Panc1 (cell line): Measurements from ENCODE around the gene RSPH6A. TPM values are rescaled to one million over a fixed set of nuclear protein-coding genes. Genes with fewer than 3 reads are reported as not detected.

Experiments used
- ATAC-seq: fragments of 200-7000 bp; cut with Tn5 transposase; 2 replicates; pipeline ENCODE4 v1.9.1; 2020; ENCODE audit warnings: mild to moderate bottlenecking, moderate library complexity
- BruUV-seq: library from RNA; stranded (reverse); fragments of 400-500 nt; replicated peaks from 2 replicates; lab custom pipeline; 2021; lab: Mats Ljungman, UMichigan
- CTCF ChIA-PET: fragments of 300-600 bp; sonication (Branson Sonifier 250); formaldehyde crosslinking; loops from one replicate; lab custom pipeline; 2022; ENCODE audit warnings: antibody characterized with exemption; lab: Charles Lee
- POLR2A ChIA-PET: fragments of 300-600 bp; sonication (Branson Sonifier 250); formaldehyde crosslinking; loops from one replicate; lab custom pipeline; 2022; ENCODE audit warnings: antibody characterized with exemption; lab: Charles Lee
- DNase-seq: peaks from one replicate; pipeline ENCODE4 v3.0.0-alpha.2; 2010; ENCODE audit warnings: low read depth, low spot score
- H3K27ac ChIP-seq: 2 replicates; pipeline ENCODE4 v1.5.1; 2011; ENCODE audit warnings: mild to moderate bottlenecking, low read length, inconsistent platforms
- H3K27me3 ChIP-seq: fragments of 200-500 bp; sonication (Bioruptor generic); 2 replicates; pipeline ENCODE4 v1.6.0; 2014; ENCODE audit warnings: low read length, inconsistent platforms; ENCODE audit not compliant: control insufficient read depth, insufficient read depth
- H3K36me3 ChIP-seq: fragments of 200-500 bp; sonication (Bioruptor generic); 2 replicates; pipeline ENCODE4 v1.5.1; 2014; ENCODE audit warnings: inconsistent platforms, mild to moderate bottlenecking, low read length, moderate library complexity; ENCODE audit not compliant: control insufficient read depth, insufficient read depth
- H3K4me1 ChIP-seq: 2 replicates; pipeline ENCODE4 v1.5.1; 2011; ENCODE audit warnings: inconsistent platforms, mild to moderate bottlenecking, low read length, moderate library complexity; ENCODE audit not compliant: control insufficient read depth, insufficient read depth
- H3K4me3 ChIP-seq, 2 experiments: 2 replicates each; pipeline ENCODE4 v1.5.1; 2011 to 2012; ENCODE audit warnings: low read depth in 2 of 2, low read length in 2 of 2, mild to moderate bottlenecking in 2 of 2, inconsistent platforms in 1 of 2, moderate library complexity in 1 of 2
- H3K9me3 ChIP-seq: fragments of 200-500 bp; sonication (Bioruptor generic); 2 replicates; pipeline ENCODE4 v1.5.1; 2014; ENCODE audit warnings: low read depth, mild to moderate bottlenecking, inconsistent platforms, low read length, moderate library complexity; ENCODE audit not compliant: control insufficient read depth, insufficient read depth
- POLR2AphosphoS5 ChIP-seq: IDR thresholded peaks from 2 replicates; pipeline ENCODE4 v1.6.1; 2012; ENCODE audit warnings: mild to moderate bottlenecking, low read depth, low read length, moderate library complexity
- SIN3A ChIP-seq: IDR thresholded peaks from 2 replicates; pipeline ENCODE4 v1.6.1; 2012; ENCODE audit warnings: low read depth, mild to moderate bottlenecking, low read length, moderate library complexity, borderline replicate concordance; ENCODE audit not compliant: insufficient read depth
- TCF7L2 ChIP-seq: IDR thresholded peaks from 2 replicates; pipeline ENCODE4 v1.6.1; 2011; ENCODE audit warnings: mild to moderate bottlenecking, low read depth, low read length, inconsistent platforms
- in situ Hi-C: cut with HindIII; loops from 2 replicates; pipeline ENCODE4 v1.10.0; 2016; ENCODE audit warnings: low sequenced_read_pairs, low pct_unique_long_range_greater_than_20kb
- intact Hi-C: fragments of 100-400 bp; cut with micrococcal nuclease; formaldehyde crosslinking; loops from one replicate; pipeline ENCODE4 v1.10.0; 2022; ENCODE audit not compliant: unreplicated experiment
- total RNA-seq: library from RNA; stranded (reverse); gene quantifications from one replicate; pipeline ENCODE4 v1.2.1, GENCODE V29; 2021; ENCODE audit not compliant: unreplicated experiment
- TF ChIP-seq, protein P1 (sequence below): fragments of 450-650 bp; IDR thresholded peaks from 2 replicates; pipeline ENCODE4 v1.5.1; 2017; ENCODE audit warnings: mild to moderate bottlenecking
- TF ChIP-seq, protein P2 (sequence below), 2 experiments: IDR thresholded peaks; 2 replicates each; pipeline ENCODE4 v1.6.1; 2011 to 2012; ENCODE audit warnings: low read depth in 2 of 2, control low read depth in 1 of 2, low read length in 1 of 2, mild to moderate bottlenecking in 1 of 2, moderate library complexity in 1 of 2; ENCODE audit not compliant: insufficient read depth in 1 of 2

RSPH6A gene
- total RNA-seq, 1 experiment from 2014 or later, result not detected

DNA sequence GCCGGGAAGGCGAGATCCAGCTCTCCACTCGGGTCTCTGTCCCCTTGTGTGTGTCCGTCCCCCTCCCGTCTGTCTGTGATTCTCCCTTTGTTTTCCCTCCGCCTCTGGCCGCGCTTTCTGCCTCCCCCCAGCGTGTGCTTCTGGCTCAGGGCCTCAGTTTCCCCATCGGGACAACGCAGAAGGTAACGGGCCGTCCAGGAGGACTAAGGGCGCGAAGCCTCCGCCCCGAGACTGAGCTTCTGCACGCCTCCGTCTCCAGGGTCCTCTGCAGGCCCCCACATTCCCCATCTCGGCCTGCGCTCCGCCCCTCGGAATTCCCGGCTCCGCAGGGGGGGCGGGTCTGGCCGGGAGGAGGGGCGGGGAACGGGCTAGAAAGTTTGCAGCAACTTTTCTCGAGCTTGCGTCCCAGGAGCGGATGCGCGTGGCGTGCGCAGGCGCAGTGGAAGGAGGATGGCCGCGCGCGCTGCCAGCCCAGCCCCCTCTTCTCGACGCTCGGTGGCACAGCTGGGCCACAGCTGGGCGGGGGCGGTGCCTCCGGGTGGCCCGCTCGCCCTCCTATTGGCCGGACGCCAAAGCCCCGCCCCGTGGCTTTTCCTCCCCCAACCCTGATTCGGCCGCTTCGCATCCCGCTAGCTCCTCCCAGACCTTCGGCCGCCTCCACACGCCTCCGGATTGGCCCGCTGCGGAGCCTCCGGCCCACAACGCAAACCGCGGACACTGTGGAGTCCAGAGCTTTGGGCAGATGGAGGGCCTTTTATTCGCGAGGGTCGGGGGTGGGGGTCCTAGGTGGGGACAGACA lies 45.9 kb downstream of the RSPH6A start, which contains the start of gene SIX5:
Gene SIX5 (minus strand): TSS at position 269 of the 799 bp plus-strand sequence. CDS start 408 bp downstream, outside the sequence.
- intact Hi-C loops, result loop anchor here (10.0 kb wide), 1 partner anchor 64 kb away; no protein-coding TSS in a partner anchor
- DNase-seq (peak; percentile 71), ATAC-seq (peak; percentile 70)
- H3K4me3 ChIP-seq, result peak within 1 kb of the TSS; percentile 66 to 77
- TF ChIP-seq SIN3A, result peak; percentile 63; the same call in 1 of the 2 replicates
- TF ChIP-seq, protein P1, sequence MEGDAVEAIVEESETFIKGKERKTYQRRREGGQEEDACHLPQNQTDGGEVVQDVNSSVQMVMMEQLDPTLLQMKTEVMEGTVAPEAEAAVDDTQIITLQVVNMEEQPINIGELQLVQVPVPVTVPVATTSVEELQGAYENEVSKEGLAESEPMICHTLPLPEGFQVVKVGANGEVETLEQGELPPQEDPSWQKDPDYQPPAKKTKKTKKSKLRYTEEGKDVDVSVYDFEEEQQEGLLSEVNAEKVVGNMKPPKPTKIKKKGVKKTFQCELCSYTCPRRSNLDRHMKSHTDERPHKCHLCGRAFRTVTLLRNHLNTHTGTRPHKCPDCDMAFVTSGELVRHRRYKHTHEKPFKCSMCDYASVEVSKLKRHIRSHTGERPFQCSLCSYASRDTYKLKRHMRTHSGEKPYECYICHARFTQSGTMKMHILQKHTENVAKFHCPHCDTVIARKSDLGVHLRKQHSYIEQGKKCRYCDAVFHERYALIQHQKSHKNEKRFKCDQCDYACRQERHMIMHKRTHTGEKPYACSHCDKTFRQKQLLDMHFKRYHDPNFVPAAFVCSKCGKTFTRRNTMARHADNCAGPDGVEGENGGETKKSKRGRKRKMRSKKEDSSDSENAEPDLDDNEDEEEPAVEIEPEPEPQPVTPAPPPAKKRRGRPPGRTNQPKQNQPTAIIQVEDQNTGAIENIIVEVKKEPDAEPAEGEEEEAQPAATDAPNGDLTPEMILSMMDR, result no peak
- no peak for TF ChIP-seq TCF7L2
- TF ChIP-seq POLR2AphosphoS5, result peak; percentile 76
- TF ChIP-seq, protein P2, sequence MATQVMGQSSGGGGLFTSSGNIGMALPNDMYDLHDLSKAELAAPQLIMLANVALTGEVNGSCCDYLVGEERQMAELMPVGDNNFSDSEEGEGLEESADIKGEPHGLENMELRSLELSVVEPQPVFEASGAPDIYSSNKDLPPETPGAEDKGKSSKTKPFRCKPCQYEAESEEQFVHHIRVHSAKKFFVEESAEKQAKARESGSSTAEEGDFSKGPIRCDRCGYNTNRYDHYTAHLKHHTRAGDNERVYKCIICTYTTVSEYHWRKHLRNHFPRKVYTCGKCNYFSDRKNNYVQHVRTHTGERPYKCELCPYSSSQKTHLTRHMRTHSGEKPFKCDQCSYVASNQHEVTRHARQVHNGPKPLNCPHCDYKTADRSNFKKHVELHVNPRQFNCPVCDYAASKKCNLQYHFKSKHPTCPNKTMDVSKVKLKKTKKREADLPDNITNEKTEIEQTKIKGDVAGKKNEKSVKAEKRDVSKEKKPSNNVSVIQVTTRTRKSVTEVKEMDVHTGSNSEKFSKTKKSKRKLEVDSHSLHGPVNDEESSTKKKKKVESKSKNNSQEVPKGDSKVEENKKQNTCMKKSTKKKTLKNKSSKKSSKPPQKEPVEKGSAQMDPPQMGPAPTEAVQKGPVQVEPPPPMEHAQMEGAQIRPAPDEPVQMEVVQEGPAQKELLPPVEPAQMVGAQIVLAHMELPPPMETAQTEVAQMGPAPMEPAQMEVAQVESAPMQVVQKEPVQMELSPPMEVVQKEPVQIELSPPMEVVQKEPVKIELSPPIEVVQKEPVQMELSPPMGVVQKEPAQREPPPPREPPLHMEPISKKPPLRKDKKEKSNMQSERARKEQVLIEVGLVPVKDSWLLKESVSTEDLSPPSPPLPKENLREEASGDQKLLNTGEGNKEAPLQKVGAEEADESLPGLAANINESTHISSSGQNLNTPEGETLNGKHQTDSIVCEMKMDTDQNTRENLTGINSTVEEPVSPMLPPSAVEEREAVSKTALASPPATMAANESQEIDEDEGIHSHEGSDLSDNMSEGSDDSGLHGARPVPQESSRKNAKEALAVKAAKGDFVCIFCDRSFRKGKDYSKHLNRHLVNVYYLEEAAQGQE (IDR thresholded peaks at IDR 0.05; ENCODE audit: insufficient read depth in 1 of 2, low read depth in 2 of 2, low read length in 1 of 2), result peak in 1 of 2 experiments; percentile 50; a peak in 1 of 4 replicates
- H3K4me1 ChIP-seq, result peaks cover 42% of the 10 kb centered on the region
- ChIA-PET CTCF (interaction anchor here (0.6 to 2.1 kb wide), 6 partner anchors 13 to 257 kb away, joined by 4 to 13 read pairs (median 6); partner anchors contain the start of genes DMPK, FOXA3 and QPCTL), POLR2A (interaction anchor here (0.6 to 1.6 kb wide), 4 partner anchors 38 to 77 kb away, joined by 3 to 7 read pairs (median 3); partner anchors contain the start of genes FBXO46, QPCTL and SNRPD2)
- H3K27me3 ChIP-seq, result no peaks in the 10 kb centered on the region
- no TSS peak for BruUV-seq
- H3K9me3 ChIP-seq, result no peaks in the 10 kb centered on the region
- in situ Hi-C loops, result no loop called here
- no peaks in the 10 kb centered on the region; the same call in 1 of the 2 replicates for H3K36me3 ChIP-seq
- H3K27ac ChIP-seq, result peak within 1 kb of the TSS; percentile 89

DNA sequence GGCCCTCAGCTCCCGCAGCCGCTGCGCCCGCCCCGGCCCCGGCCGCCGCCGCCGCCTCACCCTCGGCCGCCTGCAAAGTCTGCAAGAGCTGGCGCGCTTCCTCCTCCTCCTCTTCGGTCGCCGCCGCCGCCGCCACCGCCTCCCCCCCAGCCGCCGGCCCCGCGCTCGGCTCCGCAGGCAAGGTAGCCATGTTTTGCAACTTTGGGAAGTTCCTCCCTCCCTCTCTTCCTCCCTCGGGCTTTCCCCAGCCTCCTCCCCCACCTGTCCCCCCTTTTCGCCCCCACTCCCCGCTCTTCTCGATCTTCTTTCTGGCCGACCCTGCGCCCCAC lies 46.5 kb downstream of the RSPH6A start:
- Histone ChIP-seq H3K36me3 (no peaks in the 10 kb centered on the region; the same call in 1 of the 2 replicates), H3K4me3 (peak overlapping the region; percentile 66 to 77), H3K27me3 (no peaks in the 10 kb centered on the region), H3K9me3 (no peaks in the 10 kb centered on the region), H3K27ac (peak overlapping the region; percentile 89), H3K4me1 (peaks cover 42% of the 10 kb centered on the region)
- in situ Hi-C loops, result no loop called here
- ChIA-PET CTCF (interaction anchor here (0.7 to 2.1 kb wide), 2 partner anchors 76 to 89 kb away, joined by 5 to 13 read pairs; partner anchors contain the start of gene QPCTL), POLR2A (interaction anchor here (0.6 to 1.6 kb wide), 3 partner anchors 51 to 76 kb away, joined by 3 to 7 read pairs (median 3); partner anchors contain the start of genes QPCTL and SNRPD2)
- DNase-seq (no peak), ATAC-seq (no peak)
- intact Hi-C loops, result loop anchor here (10.0 kb wide), 1 partner anchor 64 kb away; no protein-coding TSS in a partner anchor
- BruUV-seq, result no TSS peak
- TF ChIP-seq, protein P1, result no peak
- TF ChIP-seq TCF7L2 (no peak), POLR2AphosphoS5 (no peak), SIN3A (no peak)
- TF ChIP-seq, protein P2 (IDR thresholded peaks at IDR 0.05; ENCODE audit: insufficient read depth in 1 of 2, low read depth in 2 of 2, low read length in 1 of 2), result no peak
